ENCODE data around the gene HACD4.
"Not testable (repeated sequence)": the region's sequence is repeated elsewhere in the genome, so short reads cannot be mapped to it uniquely, and the experiment has no call there.

Gene HACD4

GRCh38 chr9:20978249-20978648, 53.2 kb downstream of the HACD4 start:
- FAIRE-seq: no peak
- no peak for TF ChIP-seq POLR2AphosphoS5 (IDR thresholded peaks at IDR 0.05; ENCODE audit: low read depth, low read length)
- no peak for TF ChIP-seq POLR2A (IDR thresholded peaks at IDR 0.05; ENCODE audit: low read depth, low read length)
- TF ChIP-seq POU2F2 (IDR thresholded peaks at IDR 0.05; ENCODE audit: low read depth, low read length): no peak
- no peak for TF ChIP-seq SPI1 (IDR thresholded peaks at IDR 0.05; ENCODE audit: low read depth, low read length)
- TF ChIP-seq PAX5 (IDR thresholded peaks at IDR 0.05; ENCODE audit: insufficient read depth, low read length, severe bottlenecking): no peak
- no peak for TF ChIP-seq TAF1 (IDR thresholded peaks at IDR 0.05; ENCODE audit: low read depth, low read length)

GRCh38 chr9:20974191-20974938, 57.1 kb downstream of the HACD4 start:
- DNase-seq (ENCODE audit: insufficient read length, low spot score); FAIRE-seq: not testable (repeated sequence)

More at GRCh38 chr9:20978249-20978648, 53.2 kb downstream of the HACD4 start:
- no peak for DNase-seq (ENCODE audit: insufficient read length, low spot score)

GRCh38 chr9:20973246-20973947, 58.0 kb downstream of the HACD4 start:
- DNase-seq (ENCODE audit: insufficient read length, low spot score); FAIRE-seq: not testable (repeated sequence)

- peak; percentile 63 for FAIRE-seq
- TF ChIP-seq POU2F2 (IDR thresholded peaks at IDR 0.05; ENCODE audit: low read depth, low read length): no peak
- TF ChIP-seq POLR2A (IDR thresholded peaks at IDR 0.05; ENCODE audit: low read depth, low read length): no peak
- TF ChIP-seq TAF1 (IDR thresholded peaks at IDR 0.05; ENCODE audit: low read depth, low read length): no peak
- no peak for TF ChIP-seq PAX5 (IDR thresholded peaks at IDR 0.05; ENCODE audit: insufficient read depth, low read length, severe bottlenecking)
- no peak for DNase-seq (ENCODE audit: insufficient read length, low spot score)
Observed at GRCh38 chr9:20972684-20973083, 58.8 kb downstream of the HACD4 start.

GRCh38 chr9:20962536-20963225, 68.8 kb downstream of the HACD4 start:
- no peak for DNase-seq (ENCODE audit: insufficient read length, low spot score)

GRCh38 chr9:20950707-20951106, 80.7 kb downstream of the HACD4 start:
- DNase-seq (ENCODE audit: insufficient read length, low spot score) (no peak), FAIRE-seq (peak; percentile 69)
- no peak for TF ChIP-seq POLR2AphosphoS5 (IDR thresholded peaks at IDR 0.05; ENCODE audit: low read depth, low read length)
- no peak for TF ChIP-seq SPI1 (IDR thresholded peaks at IDR 0.05; ENCODE audit: low read depth, low read length)
- TF ChIP-seq POU2F2 (IDR thresholded peaks at IDR 0.05; ENCODE audit: low read depth, low read length): no peak
- no peak for TF ChIP-seq PAX5 (IDR thresholded peaks at IDR 0.05; ENCODE audit: insufficient read depth, low read length, severe bottlenecking)
- TF ChIP-seq POLR2A (IDR thresholded peaks at IDR 0.05; ENCODE audit: low read depth, low read length): no peak
- TF ChIP-seq TAF1 (IDR thresholded peaks at IDR 0.05; ENCODE audit: low read depth, low read length): no peak

More at GRCh38 chr9:20962536-20963225, 68.8 kb downstream of the HACD4 start:
- no peak for FAIRE-seq
- TF ChIP-seq SPI1 (IDR thresholded peaks at IDR 0.05; ENCODE audit: low read depth, low read length) (no peak), POLR2A (IDR thresholded peaks at IDR 0.05; ENCODE audit: low read depth, low read length) (no peak), POU2F2 (IDR thresholded peaks at IDR 0.05; ENCODE audit: low read depth, low read length) (no peak), POLR2AphosphoS5 (IDR thresholded peaks at IDR 0.05; ENCODE audit: low read depth, low read length) (no peak), TAF1 (IDR thresholded peaks at IDR 0.05; ENCODE audit: low read depth, low read length) (no peak), PAX5 (IDR thresholded peaks at IDR 0.05; ENCODE audit: insufficient read depth, low read length, severe bottlenecking) (no peak)

Data from GM12891 (cell line).